ENCODE results near the gene SNRPE.

SNRPE gene

DNA sequence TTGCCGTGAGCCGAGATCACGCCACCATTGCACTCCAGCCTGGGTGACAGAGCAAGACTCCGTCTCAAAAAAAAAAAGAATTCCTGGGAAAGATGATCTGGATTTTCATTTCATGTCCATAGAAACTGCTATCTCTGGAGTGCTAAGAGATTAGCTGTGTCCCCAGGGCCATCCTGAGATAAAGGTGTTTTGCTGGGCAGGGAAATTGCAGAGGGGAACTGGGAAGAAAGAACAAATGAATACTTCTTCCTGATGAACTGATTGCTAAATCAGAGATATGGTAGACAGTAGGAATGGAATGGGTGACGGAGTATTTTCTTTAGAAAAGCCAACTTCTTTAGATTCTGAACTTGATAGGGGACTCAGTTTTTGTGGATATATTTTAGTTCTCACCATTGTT lies 19.2 kb downstream of the SNRPE start:
- no peak for DNase-seq (ENCODE audit: low spot score)

- DNase-seq (ENCODE audit: low spot score): no peak
Measured at GRCh38 chr1:203888807-203889251, 27.4 kb downstream of the SNRPE start.

DNA sequence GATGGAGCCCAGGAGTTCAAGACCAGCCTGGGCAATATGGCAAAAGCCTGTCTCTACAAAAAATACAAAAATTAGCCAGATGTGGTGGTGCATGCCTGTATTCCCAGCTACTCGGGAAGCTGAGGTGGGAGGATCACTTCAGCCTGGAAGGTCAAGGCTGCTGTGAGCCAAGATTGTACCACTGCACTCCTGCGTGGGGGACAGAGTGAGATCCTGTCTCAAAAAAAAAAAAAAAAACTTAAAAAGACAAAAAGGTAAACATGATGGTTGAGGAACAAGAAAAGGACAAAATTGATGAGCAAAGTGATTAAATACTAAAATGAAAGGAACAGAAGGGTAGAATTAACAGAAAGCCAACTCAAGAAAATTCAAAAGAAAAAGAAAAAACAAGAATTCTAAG lies 30.6 kb downstream of the SNRPE start:
- DNase-seq (ENCODE audit: low spot score): no peak

- DNase-seq (ENCODE audit: low spot score): no peak
Measured at GRCh38 chr1:203898458-203899352, 37.3 kb downstream of the SNRPE start.

GRCh38 chr1:203899353-203899716 lies 37.9 kb downstream of the SNRPE start:
- no peak for DNase-seq (ENCODE audit: low spot score)

DNA sequence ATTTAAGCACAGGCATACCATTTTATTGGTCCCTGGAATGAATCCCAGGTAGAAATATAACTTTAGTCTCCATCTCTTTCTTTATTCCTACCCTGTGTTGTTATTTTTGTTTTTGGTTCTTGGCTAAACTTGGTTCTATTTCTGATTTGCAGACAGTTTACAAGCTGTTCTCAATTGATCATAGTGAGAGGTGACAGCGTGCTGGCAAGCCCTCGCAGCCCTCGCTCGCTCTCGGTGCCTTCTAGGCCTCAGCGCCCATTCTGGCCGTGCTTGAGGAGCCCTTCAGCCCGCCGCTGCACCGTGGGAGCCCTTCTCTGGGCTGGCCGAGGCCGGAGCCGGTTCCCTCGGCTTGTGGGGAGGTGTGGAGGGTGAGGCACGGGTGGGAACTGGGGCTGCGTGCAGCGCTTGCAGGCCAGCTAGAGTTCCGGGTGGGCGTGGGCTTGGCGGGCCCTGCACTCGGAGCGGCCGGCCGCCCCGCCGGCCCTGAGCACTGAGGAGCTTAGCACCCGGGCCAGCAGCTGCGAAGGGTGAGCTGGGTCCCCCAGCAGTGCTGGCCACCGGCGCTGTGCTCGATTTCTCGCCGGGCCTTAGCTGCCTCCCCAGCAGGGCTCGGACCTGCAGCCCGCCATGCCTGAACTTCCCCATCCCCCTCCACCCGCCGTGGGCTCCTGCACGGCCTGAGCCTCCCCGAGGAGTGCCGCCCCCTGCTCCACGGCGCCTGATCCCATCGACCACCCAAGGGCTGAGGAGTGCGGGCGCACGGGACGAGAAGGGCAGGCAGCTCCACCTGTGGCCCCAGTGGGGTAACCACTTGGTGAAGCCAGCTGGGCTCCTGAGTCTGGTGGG lies 38.7 kb downstream of the SNRPE start:
- DNase-seq (ENCODE audit: low spot score): no peak

GRCh38 chr1:203901581-203901980 lies 40.2 kb downstream of the SNRPE start:
- no peak for DNase-seq (ENCODE audit: low spot score)

GRCh38 chr1:203905275-203905674 lies 43.9 kb downstream of the SNRPE start:
- no peak for DNase-seq (ENCODE audit: low spot score)

DNA sequence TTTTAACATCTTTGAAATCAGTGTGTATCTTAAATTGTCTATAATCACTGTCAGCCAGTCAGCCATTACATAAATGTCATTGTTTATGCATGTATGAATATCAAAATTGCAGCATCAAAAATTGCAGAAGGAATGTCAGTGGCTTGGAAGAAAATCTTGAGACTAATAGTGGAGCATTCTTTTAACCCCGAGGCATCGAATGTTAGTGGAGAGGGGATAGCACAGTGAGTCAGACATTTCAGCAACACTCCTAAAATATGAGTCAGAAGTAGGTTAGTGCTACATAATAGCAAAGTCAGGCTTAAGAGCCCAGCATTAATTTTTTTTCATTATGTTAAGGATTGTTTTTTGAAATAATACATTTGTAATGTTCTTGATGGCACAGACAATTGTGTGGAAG lies 45.5 kb downstream of the SNRPE start:
- DNase-seq (ENCODE audit: low spot score): no peak

GRCh38 chr1:203907901-203908300 lies 46.5 kb downstream of the SNRPE start:
- DNase-seq (ENCODE audit: low spot score): no peak

DNA sequence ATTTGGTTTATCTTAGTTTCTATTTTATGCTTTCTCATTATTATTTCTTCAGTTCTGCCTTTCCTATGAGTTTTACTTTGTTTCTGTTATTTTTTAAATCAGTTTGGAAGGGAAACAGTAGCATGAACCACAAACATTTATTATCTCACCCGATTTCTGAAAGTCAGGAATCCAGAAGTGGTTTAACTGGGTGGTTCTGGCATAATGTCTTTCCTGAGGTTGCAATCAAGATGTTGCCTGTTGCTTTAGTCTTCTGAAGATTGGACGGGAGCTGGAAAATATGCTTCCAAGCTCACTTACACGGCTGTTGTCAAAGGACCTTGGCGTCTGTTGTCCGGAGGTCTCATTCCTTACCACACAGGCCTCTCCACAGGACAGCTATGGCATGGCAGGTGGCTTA lies 50.4 kb downstream of the SNRPE start:
- no peak for DNase-seq (ENCODE audit: low spot score)

DNA sequence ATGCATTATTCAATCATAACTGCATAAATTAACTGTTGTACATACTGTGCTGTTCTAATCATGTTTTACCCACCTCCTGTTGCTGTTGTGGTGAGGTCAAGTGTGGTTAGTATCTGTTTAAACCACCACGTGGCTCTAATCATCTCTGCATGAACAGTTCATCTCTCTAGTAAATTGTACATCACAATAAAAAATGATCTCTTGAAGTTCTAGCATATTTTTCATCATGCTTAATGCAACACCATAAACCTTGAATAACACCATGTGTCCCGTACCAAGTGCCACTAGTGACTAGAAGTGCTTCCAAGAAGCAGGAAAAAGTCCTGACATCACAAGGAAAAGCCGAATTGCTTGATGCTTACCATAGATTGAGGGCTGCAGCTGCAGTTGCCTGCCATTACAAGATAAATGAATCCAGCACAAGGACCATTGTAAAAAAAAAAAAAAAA lies 51.7 kb downstream of the SNRPE start:
- DNase-seq (ENCODE audit: low spot score): no peak

- no peak for DNase-seq (ENCODE audit: low spot score)
Measured at GRCh38 chr1:203914292-203914691, 52.9 kb downstream of the SNRPE start.

DNA sequence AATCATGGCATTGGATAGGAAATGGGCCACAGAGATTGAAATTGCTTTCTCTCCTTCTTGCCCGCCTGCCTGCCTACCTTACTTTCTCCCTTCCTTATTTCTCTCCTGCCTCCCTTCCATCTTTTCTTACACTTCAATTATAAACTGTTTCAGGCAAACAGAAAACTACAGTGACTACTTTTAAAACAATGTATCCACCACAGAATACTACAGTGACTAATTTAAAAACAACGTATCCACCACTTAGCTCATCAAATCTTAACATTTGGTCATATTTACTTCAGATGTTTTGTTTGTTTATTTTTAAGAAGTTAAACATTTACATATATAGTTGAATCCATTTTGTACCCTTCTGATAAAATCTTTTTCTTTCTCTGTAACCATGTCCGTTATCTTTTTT lies 54.4 kb downstream of the SNRPE start:
- DNase-seq (ENCODE audit: low spot score): no peak

- no peak for DNase-seq (ENCODE audit: low spot score)
Measured at GRCh38 chr1:203916756-203917155, 55.4 kb downstream of the SNRPE start.
